ENCODE data around the gene CFAP20DC.

The CFAP20DC gene

GRCh38 chr3:58746758-58747157 is 303.1 kb downstream of the CFAP20DC start:
- DNase-seq (ENCODE audit: low read depth) = no peak
- no peak for TF ChIP-seq CTCF (IDR thresholded peaks at IDR 0.05; ENCODE audit: low read depth, low read length, missing control alignments)
- no peak overlapping the region for H3K4me3 ChIP-seq (ENCODE audit: low read depth, low read length)

- H3K4me3 ChIP-seq (ENCODE audit: low read depth, low read length) = no peak overlapping the region
- no peak for TF ChIP-seq CTCF (IDR thresholded peaks at IDR 0.05; ENCODE audit: low read depth, low read length, missing control alignments)
- DNase-seq (ENCODE audit: low read depth) = no peak
Measured at GRCh38 chr3:58743296-58743695, 306.5 kb downstream of the CFAP20DC start.

DNA sequence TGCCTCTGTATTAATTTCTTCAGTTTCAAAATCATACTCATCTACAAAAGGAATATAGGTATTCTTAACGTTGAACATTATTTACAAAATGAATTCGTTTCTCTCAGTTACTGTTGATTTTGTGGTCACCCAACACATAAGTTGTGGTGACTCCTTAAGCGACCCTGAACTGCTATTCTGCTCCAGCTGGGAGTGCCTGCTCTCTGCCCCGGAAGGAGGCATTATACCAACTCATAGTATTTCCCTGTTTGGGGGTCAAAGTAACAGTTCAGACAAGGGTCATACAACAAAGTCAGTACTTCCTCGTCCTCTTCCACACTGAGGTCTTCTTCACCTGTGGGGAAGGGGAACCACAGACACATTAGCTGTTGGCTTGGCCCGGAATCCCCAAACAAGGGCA is 307.6 kb downstream of the CFAP20DC start:
- TF ChIP-seq CTCF (IDR thresholded peaks at IDR 0.05; ENCODE audit: low read depth, low read length, missing control alignments) = no peak
- H3K4me3 ChIP-seq (ENCODE audit: low read depth, low read length) = no peak overlapping the region
- no peak for DNase-seq (ENCODE audit: low read depth)

DNA sequence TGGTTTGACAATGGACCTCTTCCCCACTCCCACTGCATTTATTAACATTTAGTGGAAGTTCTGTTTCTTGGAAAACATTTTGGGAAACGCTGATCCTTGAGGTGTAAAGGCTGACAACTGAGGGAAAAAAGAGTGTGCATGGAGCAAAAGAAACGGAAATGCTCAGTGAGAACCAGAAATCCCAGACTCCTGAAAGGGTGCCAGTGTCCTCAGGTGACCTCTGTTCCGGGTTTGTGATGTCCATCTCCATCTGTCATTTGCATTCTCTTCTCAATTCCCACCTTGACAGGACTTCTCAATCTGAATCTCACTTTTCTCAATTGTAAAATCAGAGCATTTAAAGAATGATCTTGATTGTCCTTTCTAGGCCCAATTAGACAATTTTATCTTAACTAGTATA is 312.2 kb downstream of the CFAP20DC start:
- TF ChIP-seq CTCF (IDR thresholded peaks at IDR 0.05; ENCODE audit: low read depth, low read length, missing control alignments) = no peak
- DNase-seq (ENCODE audit: low read depth) = no peak
- H3K4me3 ChIP-seq (ENCODE audit: low read depth, low read length) = no peak overlapping the region

- no peak for TF ChIP-seq CTCF (IDR thresholded peaks at IDR 0.05; ENCODE audit: low read depth, low read length, missing control alignments)
- H3K4me3 ChIP-seq (ENCODE audit: low read depth, low read length) = no peak overlapping the region
- DNase-seq (ENCODE audit: low read depth) = no peak
Measured at GRCh38 chr3:58731673-58732072, 318.2 kb downstream of the CFAP20DC start.

- no peak overlapping the region for H3K4me3 ChIP-seq (ENCODE audit: low read depth, low read length)
- TF ChIP-seq CTCF (IDR thresholded peaks at IDR 0.05; ENCODE audit: low read depth, low read length, missing control alignments) = no peak
- DNase-seq (ENCODE audit: low read depth) = no peak
Measured at GRCh38 chr3:58728723-58729122, 321.1 kb downstream of the CFAP20DC start.

DNA sequence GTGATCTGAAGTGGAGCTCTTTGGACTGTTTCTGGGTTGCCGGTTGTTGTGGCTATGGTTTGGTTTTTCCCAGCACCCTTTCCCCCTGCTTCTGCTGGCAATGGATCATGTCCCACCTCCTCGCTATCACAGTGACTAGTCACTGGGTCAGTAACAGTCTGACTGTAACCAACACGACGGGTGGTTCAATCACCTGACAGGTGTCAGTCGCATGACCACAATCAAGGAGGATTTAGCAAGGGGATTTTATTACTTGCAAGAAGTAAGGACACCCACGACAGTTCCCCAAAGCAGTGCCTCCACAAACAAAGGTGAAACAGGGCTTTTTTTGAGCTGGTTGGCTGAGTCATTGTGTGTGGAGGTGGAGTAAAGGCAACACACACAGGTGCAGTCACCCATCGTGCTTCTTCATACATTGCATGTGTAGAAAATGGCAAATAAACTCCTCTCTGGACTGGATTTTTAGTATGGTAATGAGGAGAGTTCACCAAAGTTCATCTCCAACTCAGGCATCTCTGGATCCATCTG is 324.4 kb downstream of the CFAP20DC start:
- peak; percentile 25 for DNase-seq (ENCODE audit: low read depth)
- TF ChIP-seq CTCF (IDR thresholded peaks at IDR 0.05; ENCODE audit: low read depth, low read length, missing control alignments) = no peak
- H3K4me3 ChIP-seq (ENCODE audit: low read depth, low read length) = no peak overlapping the region

Data from GM12864 (cell line).